Stimulated activated CD8-positive, alpha-beta memory T cell treated with anti-CD3 and anti-CD28 coated beads, Interleukin-12 subunit alpha, Interleukin-12 subunit beta, amount 100 ng/mL, for 24 hours (primary cell): ENCODE measurements around the gene ENDOD1.

Source experiments
- DNase-seq: peaks from one replicate; pipeline ENCODE4 v3.0.0-alpha.2; 2020; ENCODE audit errors: extremely low read depth

Gene ENDOD1

DNA sequence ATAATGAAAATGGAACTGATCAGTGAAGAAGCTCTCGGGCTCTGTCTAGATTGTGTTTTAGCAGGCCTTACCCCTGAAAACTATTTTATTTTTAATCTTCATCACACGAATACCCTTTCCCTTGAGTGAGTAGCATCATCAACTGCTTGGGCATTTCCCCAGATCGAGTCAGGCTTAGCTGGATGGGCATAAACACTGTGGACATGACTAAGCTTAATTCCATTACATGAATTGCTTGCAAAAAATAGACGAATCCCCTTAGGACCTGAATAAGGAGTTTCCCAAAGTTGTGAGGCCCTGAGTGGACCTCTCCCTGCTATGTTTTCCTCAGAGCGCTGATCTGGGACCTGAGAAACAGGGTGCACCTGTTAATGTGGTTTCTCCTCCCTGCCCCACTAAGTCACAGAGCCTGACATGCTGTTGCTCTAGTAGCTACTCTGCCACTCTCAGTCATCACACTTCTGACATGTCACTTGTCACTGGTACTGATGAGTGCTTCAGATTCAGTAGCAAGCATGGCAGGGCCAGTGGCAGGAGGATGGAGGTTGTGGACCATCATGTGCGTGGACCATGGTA is 53.5 kb downstream of the ENDOD1 start:
- DNase-seq = no peak

DNA sequence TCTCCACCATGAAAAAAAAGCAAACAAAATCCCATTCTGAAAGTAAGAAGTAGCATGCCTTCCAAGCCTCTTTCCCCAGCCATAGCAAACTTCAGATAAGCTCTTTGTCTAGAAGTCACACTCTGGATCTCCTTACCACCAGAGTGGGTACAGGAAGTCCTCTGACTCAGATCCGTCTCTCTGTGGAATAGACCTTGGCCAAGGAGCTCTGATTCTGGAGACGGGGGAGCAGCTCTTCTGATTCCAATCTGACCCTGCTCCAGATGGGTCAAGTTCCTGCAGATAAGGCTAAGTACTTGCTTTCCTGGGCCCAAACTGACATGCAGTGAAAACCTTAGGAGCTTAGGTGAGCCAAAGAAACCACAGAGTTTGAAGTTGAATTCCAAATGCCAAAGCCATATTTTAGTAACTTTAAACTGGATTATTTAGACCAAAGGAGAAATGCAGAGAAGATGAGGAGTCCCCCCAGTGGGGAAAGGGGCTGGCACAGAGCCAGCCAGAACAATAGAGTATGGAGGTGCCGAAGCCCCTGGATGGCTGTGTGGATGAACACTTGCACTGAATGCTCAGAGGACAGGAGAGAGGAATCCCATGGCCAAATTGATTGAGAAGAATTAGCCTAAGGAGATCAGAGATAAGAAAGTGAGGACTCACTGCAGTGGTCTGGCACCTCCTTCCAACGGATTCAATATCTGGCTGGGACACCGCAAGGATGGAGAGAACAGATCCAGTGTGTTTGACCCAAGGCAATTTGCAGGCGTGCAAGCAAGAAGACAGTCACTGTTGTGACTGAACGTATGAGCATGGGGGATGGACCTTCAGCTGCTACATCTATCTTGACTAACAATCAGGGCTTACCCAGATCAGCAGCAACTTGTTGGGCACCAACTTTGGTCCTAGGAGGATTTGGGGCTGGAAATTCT is 54.9 kb downstream of the ENDOD1 start:
- no peak for DNase-seq

DNA sequence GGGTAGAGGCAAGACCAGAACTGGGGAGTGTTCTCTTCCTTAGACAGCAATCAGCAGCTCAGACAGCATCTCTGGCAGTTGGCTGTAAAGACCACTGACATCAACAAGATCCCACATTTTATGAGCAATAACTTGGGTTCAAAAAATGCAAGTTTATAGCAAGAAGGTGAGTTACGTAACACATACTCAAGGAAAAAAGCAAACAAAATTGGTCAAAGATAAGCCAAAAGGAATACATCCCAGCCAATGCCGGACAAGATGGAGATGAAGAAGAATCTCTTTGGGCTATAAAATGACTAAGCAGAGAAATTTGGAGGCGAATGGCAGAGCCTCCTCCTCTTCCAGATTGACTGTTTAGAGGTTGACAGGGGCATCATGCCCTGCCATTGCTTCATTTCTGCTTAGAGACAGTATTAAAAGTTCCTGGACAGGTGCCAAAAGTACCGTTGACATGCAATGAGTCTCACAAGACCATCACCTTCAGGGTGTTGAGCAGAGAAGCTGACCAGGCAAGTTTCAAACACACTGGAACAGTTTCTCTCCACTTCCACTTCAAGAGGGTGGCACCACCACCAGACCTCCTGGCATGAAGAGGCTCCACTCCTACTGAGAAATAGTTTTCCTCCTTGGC is 55.9 kb downstream of the ENDOD1 start:
- DNase-seq = no peak

DNA sequence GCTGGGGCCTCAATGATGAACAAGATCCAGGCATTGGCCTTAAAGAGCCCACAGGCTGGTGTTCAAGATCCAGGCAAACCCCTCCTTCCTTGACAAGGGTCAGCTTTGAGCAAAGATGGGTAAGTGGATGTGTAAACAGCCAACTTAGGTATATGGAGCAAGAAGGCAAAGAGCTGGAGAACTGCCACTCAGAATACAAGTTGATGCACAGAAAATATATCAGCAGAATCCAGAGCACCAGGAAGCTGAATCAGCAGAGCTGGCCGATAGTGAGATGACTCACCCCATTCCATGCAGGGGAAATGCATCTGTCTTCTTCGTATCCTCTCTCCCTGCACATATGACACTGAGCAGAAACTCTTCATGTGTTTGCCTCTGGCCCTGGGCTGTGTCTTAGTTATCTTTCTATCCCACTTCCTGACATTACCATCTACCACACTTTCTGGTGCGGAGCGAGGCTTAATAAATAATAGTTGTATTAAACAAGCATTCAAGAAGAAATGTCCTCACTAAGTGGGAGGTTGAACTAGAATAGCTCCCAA is 57.8 kb downstream of the ENDOD1 start:
- no peak for DNase-seq

DNA sequence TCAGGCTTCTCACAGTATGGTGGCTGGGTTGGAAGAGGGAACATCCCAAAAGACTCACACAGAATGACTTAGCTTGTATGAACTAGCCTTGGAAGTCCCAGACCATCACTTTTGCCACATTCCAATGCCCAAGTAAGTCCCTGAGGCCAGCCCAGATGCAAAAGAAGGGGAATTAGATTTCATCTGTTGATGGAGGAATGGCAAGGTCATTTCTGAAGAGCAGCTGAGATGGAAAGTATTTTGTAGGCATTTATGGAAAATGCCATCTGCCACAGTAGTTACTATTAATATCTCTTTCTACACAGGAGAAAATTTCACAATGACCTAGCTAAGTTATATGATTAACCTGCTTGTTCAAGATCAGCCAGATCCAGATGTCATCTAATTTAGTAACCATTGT is 58.8 kb downstream of the ENDOD1 start:
- DNase-seq = no peak

DNA sequence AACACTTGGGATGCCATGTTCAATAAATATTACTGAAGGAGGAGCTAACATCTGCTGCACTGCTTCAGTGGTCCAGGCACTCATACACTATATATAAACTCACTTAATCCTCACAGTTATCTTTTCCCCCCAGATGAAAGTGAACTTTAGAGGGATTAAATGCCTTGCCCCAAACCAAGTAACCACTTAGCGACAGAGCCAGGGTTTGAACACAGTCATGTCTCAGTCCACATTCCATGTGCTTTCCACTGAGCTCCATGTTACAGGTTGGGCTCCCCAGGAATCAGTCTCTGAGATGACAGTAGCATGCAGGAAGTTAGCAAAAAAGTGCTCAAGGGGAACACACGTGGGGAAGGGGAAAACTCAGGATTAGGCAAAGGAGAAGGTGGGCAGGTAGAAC is 59.3 kb downstream of the ENDOD1 start:
- no peak for DNase-seq

DNA sequence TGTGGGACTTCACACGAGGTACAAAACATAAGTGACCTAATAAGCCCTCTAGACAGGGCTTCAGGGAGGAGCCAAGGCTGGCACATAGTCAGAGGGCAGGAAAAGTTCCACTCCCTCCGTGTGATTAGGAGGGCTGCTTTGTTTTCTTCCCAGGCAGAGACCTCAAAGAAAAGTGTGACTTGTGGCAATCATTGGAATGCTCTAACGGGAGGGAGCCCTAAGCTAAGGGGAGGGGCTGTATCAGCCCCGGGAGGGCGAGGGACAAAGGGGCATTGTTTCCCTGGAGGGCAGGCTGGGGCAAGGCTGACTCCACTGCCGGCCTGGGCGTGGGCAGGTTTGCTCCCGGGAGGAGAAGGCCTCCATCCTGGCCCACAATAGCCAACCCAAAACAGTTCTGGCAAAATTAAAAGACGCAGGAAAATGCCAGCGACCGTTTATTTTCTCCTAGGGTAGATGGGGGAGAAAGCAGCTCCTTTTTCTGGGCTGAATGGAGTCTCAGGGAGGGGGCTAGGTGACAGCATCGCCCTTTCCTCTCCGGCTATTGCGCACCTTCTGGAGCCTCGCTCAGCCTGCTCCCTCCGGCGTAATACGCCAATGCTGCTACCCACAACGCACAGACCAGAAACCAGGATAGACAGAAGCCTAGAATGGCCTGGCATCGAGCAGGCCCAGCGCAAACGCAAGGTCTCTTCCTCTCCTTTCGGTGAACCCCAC is 60.2 kb downstream of the ENDOD1 start:
- no peak for DNase-seq

DNA sequence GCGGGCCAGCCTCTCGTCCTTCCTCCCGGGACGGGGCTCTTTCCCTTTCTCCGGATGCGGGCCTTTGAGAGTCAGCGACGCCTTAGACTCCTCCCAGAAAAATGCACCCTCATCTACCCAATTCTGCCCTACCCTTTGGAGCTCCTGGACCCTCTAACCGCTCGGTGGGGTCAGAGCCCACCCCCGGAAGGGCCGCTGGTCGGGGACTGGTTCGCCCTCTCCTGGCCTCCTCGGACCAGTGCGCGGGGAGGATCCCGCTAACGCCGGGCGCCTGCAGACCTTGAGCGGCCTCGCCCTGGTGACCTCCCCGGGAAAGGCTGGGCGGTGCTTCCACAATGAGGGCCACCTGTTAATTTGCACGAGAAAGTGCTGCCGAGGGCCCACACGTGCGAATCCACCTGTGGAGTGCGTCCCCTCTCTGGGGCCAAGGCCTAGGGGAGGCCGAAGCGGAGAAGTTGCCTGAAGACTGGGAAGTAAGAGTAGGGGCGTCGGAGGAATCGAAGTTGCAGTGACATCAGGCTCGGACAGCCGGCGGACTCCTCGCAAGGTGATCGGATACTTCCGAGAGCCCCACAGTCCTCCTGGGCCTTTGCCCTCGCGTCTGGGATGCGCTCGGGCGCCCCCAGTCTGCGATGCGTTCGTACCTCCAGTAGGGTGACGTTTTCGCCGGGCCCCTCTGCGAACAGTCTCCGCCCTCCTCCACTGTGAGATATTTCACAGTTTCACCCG is 61.5 kb downstream of the ENDOD1 start:
- DNase-seq = peak; percentile 77

DNA sequence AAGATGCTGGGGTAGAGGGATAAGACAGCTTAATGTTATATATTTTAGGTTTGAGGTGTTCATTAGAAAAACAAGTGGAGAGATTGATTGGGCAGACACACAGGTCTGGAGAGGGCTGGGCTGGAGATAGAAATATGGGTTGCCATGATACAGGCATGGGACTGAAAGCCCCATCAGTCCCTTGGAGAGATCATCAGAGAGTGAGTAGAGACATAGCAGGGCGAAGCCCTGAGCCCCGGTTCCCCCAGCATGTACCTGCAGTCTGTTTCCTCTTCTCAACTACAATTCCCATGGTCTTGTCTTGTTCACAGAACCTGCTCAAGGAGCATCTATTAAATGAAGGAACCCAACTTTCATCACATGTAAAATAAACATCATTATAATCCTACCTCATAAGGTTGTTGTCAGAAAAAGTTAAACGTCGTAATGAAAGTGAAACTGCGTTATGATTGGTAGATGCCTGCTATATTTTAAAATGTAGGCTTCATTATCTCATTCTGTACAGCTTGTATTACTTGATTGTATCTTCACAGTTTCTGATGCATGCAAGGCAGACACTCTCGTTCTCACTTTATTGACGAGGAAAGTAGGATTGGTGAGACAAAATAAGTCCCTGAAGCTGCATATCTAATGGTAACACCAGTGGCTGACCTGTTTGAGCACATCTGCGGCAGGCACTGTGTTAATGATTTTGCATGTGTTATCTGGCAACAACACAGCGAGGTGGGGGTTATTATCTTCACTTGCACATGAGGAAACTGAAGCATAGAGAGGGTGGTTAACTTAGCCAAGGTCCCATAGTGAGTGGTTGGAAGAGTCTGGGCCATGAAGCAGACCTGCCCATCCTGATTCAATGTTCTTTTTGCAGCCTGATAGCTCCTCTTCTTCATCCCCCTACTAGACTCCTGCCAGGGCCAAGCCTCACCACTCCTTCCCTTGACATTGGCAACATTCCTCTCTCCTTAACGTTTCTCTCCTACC is 63.5 kb downstream of the ENDOD1 start:
- no peak for DNase-seq

DNA sequence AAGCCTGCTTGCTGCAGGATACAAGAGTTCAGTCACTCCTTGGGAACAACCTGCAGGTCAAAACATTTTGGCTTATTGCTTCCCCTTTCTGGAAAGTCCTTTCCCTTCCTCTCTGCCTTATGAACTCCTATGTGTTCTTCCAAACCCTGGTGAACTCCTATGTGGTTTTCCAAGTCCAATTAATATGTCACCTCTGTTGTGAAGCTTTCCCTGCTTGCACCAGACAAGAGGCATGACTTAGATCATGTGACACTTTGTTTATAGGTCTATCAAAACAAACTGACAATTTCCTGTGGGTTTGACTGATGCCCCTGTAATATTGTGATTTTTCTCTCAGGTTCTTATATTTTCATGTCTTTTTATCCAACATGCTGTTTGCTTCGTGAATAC is 64.2 kb downstream of the ENDOD1 start:
- DNase-seq = no peak

DNA sequence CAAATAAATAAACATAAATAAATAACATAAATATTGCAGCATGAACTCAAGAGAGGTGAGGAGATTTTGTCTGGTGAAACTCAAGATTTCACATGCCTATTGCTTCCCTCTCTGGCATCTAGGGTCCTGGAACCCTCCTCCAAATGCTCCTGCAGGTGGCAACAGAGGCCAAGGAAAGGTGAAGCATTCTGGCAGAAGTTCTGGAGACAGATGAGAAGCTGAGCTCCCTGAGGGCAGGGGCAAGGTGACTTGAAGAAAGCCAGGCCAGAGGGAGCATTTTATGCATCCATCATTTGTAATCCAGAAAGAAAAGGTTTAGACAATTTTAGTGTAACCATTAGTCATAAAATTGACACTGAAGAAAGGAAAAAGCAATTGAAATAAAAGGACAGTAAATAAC is 64.9 kb downstream of the ENDOD1 start:
- no peak for DNase-seq

DNA sequence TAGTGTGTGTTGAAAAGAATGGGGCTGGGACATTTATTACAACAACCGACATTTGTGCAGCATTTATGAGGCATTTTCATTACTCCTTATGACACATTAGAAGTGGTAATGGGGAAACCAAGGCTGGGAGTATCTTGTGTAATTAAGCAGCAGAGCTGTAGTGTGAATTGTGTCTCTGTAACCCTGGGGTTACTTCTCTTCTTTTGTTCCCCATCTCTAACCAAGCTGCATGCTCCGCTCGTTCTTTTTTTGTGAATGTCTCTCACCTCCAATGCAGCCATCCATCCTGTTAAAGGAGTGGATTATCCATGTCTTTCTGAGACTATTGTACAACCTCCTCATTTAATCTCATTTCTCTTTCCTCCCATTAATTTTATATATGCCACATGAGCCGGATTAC is 65.7 kb downstream of the ENDOD1 start:
- no peak for DNase-seq

DNA sequence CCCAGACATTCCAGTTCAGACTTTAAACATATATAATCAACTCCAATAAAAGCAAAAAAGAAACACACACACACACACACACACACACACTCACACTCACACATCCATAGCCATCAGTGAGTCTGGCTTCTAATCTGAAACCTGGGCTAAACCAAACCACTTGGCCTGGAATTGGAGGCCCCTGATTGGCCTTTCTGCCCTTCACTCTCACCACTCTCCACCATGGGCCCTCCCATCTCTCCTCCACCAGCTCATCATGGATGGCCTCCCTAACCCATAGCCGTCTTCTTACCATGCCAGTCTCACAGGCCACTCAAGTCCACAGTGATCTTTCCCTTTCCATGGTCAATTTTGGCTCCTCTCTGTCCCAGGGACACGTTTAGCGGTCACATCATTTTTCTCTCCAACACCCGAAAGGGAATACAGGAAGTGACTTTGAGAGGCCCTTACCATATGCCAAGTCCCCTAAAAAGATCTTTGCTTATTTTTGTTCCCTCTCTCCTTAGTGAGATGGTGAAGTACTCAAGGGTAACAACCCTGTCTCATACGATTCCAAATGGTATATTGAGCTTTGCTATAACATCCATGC is 66.6 kb downstream of the ENDOD1 start:
- DNase-seq = no peak

DNA sequence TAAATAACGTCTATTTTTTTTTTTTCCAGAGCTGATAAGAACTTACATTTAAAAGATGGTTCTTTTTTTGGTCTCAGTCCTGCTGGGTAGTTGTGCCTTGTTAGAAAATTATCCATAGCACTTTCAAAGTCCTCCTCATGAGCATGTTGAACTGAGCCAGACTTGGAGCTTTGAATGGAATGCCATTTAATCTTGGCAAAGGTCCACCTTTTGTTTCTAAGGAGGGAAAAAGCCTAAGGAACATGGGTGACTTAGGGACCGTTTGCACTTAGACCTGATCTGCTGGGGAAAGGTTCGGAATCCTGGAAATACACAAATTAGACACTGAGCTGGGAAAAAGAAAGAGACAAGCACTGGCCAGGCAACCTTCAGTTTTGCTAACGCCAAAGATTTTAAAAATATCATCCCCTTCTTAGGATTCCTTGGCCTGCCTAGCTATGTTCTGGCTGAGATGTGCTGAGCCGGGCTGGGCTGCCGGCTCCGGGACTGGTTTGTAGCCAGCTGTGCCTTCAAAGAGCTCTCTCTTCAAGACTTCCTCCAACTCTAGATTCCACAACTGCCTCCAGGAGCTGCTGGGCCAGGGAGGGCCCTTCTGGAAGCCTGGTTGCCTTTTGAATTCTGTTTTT is 67.4 kb downstream of the ENDOD1 start:
- no peak for DNase-seq

DNA sequence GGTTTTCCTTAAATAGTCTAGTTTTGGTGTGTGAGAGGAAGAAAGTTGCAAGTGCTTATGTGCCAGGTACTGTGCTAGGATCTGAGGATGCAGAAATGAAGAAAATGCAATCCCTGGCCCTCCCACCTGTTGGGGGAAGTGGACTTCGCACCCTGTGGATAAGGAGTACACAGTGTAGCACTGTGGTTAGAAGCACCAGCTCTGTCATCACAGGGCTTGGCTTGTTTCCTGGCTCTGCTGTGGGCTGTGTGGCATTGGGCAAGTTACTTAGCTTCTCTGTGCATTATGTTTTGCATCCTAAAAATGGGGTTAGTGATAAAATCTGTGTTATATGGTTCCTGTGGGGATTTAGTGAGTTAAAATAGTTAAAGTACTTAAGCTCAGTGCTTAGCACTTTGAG is 68.2 kb downstream of the ENDOD1 start:
- no peak for DNase-seq

DNA sequence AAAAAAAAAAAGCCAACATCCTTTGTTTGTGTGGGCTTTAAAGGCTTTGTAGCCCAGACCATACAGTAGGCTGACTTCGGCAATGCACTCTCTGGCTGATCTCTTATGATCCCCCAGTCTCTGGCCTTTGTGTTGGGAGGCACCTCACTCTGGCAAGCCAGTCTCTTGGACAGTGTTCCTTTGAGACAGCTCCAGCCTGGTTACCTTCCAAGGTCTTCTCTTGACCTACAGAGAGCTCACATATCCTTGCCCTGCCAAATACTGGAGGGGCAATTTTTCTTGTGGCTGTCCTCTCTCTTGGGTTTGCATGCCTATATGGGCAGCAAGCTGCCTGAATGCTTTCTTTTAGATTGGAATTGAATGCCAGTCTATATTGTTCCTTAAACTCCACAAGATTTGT is 71.6 kb downstream of the ENDOD1 start:
- DNase-seq = no peak

DNA sequence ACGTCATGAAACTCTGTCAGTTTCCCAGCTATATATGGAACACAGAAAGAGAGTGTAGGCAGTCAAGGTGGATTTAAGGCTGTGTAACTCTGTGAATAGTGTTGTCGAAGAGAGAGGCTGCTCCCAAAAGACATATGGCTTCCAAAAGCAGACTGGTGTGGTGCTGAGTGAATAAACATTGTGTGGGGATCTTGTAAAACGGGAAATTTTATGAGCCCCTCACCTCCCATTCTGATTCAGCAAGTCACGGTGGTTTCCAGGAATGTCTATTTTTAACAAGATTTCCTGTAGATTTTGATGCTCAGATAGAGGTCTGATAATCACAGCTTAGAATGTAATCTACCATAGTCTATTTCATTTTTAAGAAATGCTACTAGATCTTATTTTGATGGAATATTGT is 73.5 kb downstream of the ENDOD1 start:
- DNase-seq = no peak

DNA sequence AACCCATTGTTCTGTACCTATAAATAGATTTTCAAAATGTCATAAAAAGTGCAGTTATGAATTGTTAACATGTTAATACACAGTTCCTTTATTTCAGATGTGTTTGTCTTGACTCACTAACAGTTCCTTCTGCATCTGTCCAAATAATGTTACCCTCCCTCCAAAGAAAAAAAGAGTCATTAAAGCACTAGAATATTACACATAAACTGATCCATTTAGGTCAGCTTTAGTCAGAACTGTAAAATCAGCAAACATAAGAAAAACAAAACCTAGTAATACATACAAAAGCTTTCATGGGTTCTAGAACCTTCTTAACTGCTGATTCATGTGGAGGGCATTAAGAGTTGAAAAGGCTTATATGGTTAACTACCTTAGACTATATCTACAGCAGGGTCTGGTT is 76.0 kb downstream of the ENDOD1 start:
- no peak for DNase-seq

DNA sequence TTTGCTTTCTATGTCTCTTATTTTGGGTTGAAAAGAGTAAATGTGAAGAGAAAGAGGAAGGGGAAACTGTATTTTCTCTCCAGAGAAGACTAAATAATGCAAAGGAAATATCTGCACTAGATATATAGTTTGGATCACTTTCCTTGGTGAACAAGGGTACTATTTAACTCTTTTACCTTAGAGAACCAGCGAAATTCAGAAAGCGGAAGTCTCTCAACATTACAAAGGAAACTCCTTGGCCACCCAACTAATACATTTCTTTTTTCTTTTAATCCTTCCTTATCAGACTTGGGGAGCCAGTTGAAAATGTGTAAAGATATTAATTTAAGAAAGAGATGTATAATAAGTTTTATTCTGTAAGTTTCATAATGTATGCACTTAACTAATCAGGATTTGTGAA is 77.1 kb downstream of the ENDOD1 start:
- DNase-seq = no peak
